Left cardiac atrium (tissue), 4 donors: ENCODE results near the gene TXNRD2. TPM values are rescaled to one million over a fixed set of nuclear protein-coding genes. Genes with fewer than 3 reads are reported as not detected.
"Not testable (repeated sequence)": the region's sequence is repeated elsewhere in the genome, so short reads cannot be mapped to it uniquely, and the experiment has no call there.

Experiments
- ATAC-seq, 2 donors: fragments of 200-7000 bp; cut with Tn5 transposase; one replicate each; pipeline ENCODE4 v1.9.1; 2020; ENCODE audit warnings: mild to moderate bottlenecking in 2 of 2, moderate library complexity in 2 of 2
- DNase-seq: peaks from one replicate; pipeline ENCODE4 v3.0.0-alpha.2; 2020
- intact Hi-C, 2 donors: fragments of 100-400 bp; cut with DNase I; formaldehyde crosslinking; loops; one replicate each; pipeline versions ENCODE4 v1.14.1 to v1.15.1; 2022 to 2023
- total RNA-seq, 2 donors: library from RNA; stranded (reverse); fragmentation: NEBNext Ultra II Directional; extraction: Animal tissue kit (Norgen Biotek cat#: 25700); gene quantifications; one replicate each; pipeline ENCODE4 v1.2.1, GENCODE V29; 2021
- donor health status: DM: no; HTN: yes; CAD: no.
- donor health status: DM: no; HTN: yes; CAD: no; lungs with severe emphysema.
- donor health status: DM: yes; HTN: yes; CAD: no.
- donor health status: Dilated cardiomyopathy.

The TXNRD2 gene
- total RNA-seq, 2 donors from 2014 or later = 22.7 to 29.6 TPM

DNA sequence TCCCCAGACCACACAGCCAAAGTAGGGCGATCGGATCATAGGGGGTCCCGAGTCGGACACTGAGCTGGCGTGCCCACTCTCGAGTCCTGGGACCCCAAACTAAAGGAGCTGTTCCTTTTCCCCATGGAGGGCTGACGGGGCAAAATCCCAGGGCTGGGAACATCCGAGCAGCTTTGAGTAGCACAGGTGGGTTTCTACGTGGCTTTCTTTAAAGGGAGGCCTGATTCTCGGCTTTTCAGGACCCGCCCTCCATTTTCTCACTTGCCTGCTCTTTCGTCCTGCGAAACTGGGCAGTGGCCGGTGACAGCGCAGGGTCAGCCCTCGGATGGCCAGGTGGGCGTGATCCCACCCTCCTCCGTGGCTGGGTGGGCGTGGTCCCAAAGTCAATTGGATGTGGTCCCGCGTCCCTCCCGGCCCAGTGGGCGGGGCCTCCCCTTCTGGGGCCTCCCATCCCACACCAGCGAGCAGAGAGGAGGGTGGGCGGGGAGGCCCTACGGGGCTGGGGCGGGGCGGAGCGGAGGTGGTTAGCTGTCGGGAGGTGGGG is 17.5 kb upstream of the TXNRD2 start:
- intact Hi-C loops = no loop called here
- ATAC-seq = peak; percentile 79 to 81
- peak; percentile 87 for DNase-seq

DNA sequence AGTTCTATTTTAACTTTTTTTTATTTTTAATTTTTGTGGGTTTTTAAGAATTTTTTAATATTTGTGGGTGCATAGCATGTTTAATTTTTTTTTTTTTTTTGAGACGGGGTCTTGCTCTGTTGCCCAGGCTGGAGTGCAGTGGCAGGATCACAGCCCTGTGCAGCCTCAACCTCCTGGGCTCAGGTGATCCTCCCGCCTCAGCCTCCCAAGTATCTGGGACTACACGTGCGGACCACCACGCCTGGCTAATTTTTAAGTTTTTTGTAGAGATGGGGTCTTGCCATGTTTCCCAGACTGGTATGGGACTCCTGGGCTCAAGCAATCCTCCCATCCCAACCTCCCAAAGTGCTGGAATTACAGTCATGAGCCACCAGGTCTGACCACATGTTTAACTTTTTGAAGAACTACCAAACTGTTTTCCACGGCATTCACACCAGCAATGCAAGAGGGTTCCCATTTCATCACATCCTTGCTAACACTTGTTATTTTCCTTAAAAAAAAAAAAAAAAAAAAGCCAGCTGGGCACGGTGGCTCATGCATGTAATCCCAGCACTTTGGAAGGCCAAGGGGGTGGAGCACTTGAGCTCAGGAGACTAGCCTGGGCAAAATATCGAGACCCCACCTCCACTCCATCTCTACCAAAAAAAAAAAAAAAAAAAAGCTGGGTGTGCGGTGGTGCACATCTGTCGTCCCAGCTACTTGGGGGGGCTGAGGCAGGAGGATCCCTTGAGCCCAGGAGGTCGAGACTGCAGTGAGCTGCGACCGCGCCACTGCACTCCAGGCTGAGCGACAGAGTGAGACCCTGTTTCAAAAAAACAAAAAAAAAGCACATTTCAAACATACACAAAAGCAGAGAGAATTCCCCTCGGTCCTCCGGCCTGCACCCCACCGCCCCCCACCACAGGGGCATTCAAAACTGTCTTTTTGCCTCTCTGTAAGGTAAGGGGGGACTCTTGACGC is 16.7 kb upstream of the TXNRD2 start:
- no peak for ATAC-seq
- intact Hi-C loops = no loop called here

DNA sequence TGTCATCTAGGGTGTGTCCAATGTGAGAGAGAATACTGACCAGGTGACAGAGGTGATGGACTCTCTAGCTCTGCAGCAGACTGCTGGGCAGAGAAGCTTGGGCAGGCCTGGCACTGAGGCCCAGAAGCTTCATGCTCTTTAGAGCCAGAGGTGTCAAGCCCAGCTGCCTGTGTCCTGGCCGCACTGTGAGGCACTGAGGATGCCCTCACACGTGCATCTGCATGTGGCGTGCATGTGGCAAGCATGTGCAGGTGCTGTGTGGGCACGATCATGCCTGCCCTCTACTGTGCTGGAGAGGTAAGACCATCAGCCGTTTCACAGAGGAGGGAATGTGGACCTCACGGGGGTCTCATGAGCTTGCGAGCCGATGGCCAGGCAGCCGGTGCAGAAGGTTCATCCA is 15.8 kb upstream of the TXNRD2 start:
- intact Hi-C loops = no loop called here
- DNase-seq = peak; percentile 15
- no peak for ATAC-seq

More for the DNA sequence above, 16.7 kb upstream of the TXNRD2 start:
- no peak for DNase-seq

DNA sequence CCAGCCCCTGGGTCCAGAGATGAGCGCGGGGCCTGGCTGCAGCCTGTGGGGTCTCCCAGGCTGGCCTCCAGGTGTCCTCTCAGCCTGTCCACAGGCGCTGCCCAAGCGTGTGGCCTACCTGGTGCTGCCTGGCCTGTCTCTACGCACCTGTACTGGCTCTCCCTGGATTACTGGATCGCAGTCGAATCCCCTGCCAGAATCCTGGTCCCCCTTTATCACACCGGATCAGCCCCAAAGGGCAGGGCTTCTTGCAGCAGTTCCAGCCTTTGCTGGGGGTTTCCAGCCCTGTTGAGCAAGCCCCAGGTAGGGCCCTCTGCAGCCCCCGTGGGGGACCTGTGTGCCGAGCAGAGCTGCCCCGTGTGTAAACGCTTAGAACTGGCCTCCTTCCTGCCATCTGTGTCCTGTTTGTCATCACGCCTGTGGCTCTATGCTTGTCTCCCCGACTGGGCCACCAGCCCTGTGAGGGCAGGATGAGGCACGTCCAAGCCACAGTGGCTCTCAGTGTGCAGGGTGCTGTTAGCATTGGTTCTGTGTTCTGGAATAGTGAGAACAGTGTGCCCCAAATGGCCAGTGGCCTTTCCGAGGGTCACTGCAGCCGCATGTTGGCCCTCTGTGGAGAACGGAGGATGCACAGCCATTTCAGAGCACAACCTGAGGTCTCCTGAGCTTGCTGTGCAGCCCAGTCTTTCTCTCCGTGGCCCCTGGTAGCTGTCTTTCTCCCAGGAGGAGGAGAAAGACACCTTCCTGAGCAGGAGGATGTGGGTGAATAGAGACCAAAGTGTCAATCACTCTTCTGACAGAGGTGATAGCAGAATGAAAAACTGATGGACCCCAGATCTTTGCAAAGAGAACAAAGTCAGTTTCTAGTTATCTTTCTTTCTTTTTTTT is 13.9 kb upstream of the TXNRD2 start:
- intact Hi-C loops = no loop called here
- no peak for ATAC-seq
- DNase-seq = peak; percentile 20

DNA sequence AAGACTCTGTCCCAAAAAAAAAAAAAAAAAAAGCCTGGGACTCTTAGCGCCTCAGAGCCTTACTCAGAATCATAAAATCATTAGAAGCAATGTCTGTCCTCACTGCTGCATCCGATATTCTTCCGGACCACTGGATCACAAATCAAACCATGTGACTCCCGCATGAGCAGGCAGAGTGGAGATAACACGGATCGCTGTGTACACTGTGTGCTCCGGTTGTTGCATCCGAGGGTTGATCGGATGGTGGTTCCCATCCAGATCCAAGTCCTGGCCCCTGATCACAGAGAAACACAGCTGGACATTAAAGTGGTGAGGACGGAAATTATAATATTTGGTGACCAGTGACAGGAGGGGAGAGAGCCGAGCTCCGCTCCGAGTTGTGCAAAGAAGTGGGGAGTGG is 9.7 kb upstream of the TXNRD2 start:
- ATAC-seq = no peak
- peak; percentile 17 for DNase-seq
- intact Hi-C loops = no loop called here

DNA sequence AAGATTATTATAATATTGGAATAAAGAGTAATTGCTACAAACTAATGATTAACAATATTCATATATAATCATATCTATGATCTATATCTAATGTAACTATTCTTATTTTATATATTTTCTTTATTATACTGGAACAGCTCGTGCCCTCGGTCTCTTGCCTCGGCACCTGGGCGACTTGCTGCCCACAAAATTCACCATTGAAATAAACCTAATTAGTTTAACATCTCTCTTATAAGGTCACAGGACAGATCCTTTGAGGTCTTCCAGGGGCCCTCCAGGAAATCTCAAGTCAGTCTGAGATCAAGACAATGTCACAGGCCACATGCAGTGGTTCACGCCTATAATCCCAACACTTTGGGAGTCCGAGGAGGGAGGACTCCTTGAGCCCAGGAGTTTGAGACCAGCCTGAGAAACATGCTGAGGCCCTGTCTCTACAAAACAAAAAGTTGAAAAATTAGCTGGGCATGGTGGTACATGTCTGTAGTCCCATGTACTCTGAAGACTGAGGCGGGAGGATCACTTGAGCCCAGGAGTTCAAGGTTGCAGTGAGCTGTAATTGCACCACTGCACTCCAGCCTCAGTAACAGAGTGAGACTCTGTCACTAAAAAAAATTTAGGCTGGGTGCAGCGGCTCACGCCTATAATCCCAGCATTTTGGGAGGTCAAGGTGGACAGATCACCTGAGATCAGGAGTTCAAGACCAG is 6.6 kb upstream of the TXNRD2 start:
- DNase-seq (no peak), ATAC-seq (no peak)
- intact Hi-C loops = no loop called here

DNA sequence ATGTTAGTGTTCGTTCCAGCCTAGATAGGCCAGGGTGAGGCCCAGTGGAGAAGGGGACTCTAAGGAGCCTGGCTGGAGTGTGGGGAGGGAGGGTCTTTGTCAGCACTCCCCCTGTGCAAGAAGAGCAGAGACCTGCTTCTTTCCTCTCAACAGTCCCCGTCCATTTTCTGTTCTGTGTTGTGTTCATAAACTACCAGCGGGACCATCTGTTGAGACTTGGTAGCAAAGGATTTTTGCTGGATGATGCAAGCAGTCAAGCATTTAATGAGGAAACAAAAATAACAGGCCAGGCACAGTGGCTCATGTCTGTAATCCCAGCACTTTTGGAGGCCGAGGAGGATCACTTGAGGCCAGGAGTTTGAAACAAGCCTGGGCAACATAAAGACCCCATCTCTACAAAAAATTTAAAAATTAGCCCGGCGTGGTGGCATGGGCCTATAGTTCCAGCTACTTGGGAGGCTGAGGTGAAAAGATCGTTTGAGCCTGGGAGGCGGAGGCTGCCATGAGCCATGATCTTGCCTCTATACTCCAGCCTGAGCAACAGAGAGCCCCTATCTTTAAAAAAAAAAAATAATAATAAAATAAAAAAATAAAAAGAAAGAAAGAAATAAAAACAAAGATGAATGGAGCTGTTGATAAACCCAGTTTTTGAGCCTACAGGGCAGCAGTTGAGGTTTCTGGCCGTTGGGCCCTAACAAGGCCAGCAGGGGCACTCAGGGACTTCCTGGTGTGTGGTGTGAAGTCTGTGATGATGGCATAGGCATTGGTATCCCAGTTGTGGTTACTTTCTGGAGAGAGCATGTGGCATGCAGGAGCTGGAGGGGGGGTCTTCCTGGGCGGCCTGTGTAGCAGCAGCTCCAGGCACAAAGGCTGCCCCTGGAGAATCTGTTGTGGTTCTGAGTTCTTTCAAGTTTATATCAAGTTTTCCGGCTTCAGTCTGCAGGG is 1.7 kb upstream of the TXNRD2 start:
- intact Hi-C loops = no loop called here
- peak; percentile 24 for DNase-seq
- peak; percentile 44 to 56 for ATAC-seq

DNA sequence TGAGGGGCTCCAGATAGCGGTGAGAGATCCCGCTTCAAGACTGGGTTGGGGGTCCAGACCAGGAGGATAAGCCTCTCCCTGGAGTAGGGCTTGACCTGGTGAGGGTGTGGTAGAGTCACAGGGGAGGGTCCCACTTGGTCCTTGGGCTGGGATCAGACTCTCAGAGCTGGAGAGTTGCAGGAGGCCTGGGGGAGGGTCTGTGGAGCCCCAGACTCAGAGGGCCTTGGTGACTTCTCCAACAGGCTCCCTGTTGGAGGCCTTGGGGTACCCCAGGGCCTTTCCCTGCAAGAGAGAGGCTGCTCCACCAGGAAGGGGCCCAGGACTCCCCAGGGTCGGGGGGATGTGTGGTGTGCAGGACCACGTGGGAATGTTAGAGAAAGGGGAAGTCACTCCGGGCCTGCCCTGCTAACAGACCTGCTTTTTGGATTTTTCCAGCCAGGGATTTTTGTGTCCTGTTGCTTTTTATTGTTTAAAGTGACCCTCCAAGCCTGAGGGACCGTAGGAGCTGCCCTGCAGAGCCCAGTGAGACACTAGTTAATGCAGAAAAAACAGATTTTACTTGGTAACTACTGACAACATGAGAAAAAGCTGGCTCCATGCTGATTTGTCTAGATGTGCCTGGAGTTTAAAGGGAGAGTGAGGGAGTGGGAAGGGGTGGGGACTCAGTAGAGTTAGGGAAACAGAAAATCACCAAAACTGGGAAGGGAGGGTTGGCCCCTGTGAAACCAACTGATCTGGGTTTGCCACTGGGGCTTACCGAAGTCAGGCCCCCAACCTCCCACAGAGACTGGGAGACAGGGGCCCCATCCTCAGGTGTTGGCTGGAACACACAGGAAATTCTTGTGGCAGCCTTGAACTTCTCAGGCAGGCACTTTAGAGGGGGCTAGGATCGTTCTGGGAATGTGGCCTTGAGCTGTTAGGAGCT is 801 bp upstream of the TXNRD2 start:
- peak; percentile 40 for DNase-seq
- intact Hi-C loops = no loop called here

DNA sequence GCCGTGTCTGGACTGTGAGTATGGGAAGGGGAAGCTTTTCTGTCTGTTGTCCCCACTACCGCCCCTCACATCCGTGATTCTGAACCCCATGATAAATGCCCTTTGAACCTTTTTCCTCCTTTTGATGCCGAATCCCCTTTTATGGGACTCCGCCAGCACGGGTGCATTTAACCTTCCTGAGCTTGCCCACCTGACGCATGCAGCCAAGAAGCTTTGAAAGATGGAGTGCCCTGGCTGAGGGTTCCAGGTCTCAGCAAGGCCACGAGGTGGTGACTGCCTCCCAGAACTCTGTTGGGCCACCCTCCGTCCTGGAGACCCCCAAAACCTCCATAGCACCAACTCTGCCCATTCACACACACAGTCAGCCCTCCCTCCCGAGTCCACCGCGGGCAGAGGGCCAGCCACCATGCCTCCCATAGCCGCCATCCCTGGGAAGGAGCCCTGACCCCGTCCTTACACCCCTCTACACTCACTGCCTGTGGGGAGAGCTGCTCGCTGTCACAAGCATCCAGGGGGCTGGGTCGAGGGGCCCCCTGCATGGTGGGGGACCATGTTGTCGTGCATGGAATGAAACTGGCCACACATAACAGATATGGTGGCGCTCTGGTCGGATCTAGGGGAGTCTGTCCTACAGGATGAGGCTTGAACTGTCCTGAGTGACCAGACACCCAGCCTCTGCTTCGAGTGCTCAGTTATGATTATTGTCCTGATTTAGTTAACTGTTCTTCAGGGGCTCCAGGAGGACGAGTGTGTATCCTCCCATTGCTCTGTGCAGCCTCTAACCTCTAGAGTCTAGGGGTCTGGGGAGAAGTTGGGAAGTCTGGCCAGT is 868 bp downstream of the TXNRD2 start:
- ATAC-seq (peak in 1 of 2 donors; percentile 1), DNase-seq (peak; percentile 26)
- intact Hi-C loops = no loop called here

More for the DNA sequence above, 801 bp upstream of the TXNRD2 start:
- peak; percentile 63 to 70 for ATAC-seq

DNA sequence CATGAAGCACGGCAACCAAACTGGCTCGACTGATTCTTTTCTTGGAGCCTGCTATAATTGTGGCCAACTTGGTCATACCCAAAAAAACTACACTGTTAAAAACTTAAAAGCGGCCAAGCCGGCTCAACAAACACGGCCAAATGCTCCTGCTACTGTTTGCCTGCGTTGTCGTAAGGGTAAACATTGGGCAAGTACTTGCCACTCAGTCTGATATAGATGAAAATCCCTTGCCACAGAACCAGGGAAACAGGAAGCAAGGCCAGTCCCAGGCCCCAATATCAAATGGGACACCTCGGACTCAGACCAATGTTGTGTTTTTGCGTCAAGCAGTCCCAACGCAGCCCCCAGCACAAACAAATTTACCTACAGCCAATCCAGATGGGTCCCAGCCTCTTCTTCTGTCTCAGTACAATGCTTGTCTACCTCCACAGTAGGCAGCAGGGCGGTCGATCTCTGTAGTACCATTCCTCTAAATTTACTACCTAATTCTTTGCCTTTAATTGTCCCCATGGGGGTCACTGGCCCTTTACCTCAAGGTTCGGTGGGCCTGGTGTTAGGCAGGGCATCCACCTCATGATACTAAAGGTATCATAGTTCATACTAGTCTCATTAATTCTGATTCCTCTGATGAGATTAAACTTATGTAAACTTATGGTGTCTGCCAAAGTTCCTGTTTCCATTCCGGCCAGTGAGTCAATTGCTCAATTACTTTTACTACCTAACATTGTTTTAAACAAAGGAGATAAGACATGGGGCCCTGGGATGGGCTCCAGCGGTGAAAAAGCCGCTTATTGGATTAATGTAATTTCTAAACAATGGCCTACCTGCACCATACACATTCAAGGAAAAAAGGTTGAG is 3.8 kb downstream of the TXNRD2 start:
- intact Hi-C loops = no loop called here
- ATAC-seq (no peak), DNase-seq (peak; percentile 10)

DNA sequence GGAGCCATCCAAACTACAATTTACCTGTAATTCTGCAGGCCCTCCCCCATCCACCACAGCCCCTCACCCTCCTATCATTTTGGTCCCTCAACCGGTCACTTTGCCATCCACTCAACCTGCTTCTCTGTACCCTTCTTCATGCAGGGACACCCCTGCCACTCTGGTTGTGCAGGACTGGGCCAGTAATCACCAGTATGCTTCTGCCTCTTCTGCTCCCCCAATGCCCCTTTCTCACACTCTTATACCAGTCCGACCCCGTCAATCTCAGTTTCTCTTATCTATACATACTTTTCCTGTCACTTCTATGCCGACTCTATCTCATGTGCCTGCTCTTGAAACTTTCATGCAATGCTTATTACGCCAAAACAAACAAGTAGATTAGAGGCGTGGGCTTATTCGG is 5.1 kb downstream of the TXNRD2 start:
- ATAC-seq = no peak
- DNase-seq = peak; percentile 3
- intact Hi-C loops = no loop called here

DNA sequence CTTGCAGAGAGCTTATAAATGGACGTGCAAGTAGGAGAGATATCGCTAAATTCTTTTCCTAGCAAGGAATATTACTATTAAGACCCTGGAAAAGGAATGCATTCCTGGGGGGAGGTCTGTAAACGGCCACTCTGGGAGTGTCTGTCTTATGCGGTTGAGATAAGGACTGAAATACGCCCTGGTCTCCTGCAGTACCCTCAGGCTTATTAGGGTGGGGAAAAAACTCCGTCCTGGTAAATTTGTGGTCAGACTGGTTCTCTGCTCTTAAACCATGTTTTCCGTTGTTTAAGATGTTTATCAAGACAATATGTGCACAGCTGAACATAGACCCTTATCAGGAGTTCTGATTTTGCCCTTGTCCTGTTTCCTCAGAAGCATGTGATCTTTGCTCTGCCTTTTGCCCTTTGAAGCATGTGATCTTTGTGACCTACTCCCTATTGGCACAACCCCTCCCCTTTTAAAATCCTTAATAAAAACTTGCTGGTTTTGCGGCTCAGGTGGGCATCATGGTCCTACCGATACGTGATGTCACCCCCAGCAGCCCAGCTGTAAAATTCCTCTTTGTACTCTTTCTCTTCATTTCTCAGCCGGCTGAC is 6.4 kb downstream of the TXNRD2 start:
- DNase-seq, intact Hi-C loops, ATAC-seq: not testable (repeated sequence)

DNA sequence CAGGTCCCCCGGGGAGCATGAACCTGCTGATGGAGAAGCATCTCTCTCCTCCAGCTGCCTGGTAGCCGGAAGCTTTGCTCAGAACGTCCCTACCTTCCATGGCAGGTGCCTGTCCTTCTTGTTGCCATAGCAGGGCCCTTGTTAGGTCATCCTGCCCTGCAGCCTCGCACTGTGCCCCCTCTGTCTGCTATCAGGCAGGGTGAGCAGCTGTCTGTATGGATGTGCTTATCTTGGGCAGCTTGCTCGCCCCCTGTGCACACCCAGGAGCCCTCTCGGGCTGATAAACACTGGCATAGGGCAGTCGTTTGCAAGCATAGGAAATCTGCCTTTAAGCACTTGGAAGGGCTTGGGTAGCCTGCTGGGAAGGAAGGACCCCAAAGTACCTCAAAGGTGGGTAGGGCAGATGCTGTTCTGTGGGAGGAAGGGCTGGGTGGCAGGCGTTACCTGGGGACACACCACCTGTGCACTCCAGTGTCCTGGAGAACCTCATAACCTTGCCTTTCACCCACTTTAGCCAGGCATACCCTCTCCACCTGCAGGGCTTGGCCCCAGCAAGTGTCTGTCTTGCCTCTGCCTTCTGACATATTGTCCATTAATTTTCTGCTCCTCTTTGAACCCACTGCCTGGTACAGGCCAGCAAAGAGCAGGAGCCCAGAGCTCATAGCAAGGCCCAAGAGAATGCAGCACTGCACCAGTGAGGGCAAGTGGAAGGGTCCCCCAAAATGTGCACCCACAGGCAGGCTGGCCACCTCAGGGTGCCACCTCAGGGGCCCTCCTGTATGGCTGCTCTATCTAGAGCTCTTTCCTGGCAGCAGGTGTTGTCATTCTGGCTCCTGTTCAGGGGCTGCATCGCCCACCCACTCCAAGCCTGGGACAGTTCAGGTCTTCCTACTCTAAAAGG is 8.0 kb downstream of the TXNRD2 start:
- intact Hi-C loops = no loop called here
- ATAC-seq (no peak), DNase-seq (no peak)
